Measurements from ENCODE around the gene HDAC11. TPM values are rescaled to one million over a fixed set of nuclear protein-coding genes. Genes with fewer than 3 reads are reported as not detected.

The HDAC11 gene
- total RNA-seq, 2 donors from 2014 or later, result 19.4 to 26.9 TPM

- no peak overlapping the region for H3K27ac ChIP-seq
- DNase-seq (ENCODE audit: low spot score), result no peak
- intact Hi-C loops (cut with DNase I), result no loop called here
- 70% methylated on average over 4 of the region's 4 CpGs for WGBS
- TF ChIP-seq POLR2AphosphoS5 (IDR thresholded peaks at IDR 0.05) (no peak), POLR2A (IDR thresholded peaks at IDR 0.05) (no peak), CTCF (IDR thresholded peaks at IDR 0.05) (no peak)
- H3K4me1 ChIP-seq (replicated peaks), result no peaks in the 10 kb centered on the region
- H3K27me3 ChIP-seq (replicated peaks; ENCODE audit: insufficient read depth), result no peaks in the 10 kb centered on the region
- H3K36me3 ChIP-seq, result no peaks in the 10 kb centered on the region
- no peaks in the 10 kb centered on the region for H3K9me3 ChIP-seq
- no peak overlapping the region for H3K4me3 ChIP-seq
These were observed 60.3 kb downstream of the HDAC11 start for GRCh38 chr3:13540297-13540995.

- H3K36me3 ChIP-seq, result no peaks in the 10 kb centered on the region
- intact Hi-C loops (cut with DNase I), result no loop called here
- H3K4me1 ChIP-seq (replicated peaks), result no peaks in the 10 kb centered on the region
- DNase-seq (ENCODE audit: low spot score), result no peak
- no peak overlapping the region for H3K4me3 ChIP-seq
- 60% methylated on average over 3 of the region's 3 CpGs for WGBS
- no peaks in the 10 kb centered on the region for H3K27me3 ChIP-seq (replicated peaks; ENCODE audit: insufficient read depth)
- no peaks in the 10 kb centered on the region for H3K9me3 ChIP-seq
- TF ChIP-seq POLR2A (IDR thresholded peaks at IDR 0.05) (no peak), POLR2AphosphoS5 (IDR thresholded peaks at IDR 0.05) (no peak), CTCF (IDR thresholded peaks at IDR 0.05) (no peak)
- no peak overlapping the region for H3K27ac ChIP-seq
These were observed 61.6 kb downstream of the HDAC11 start for GRCh38 chr3:13541691-13542090.

GRCh38 chr3:13542142-13542541, 62.0 kb downstream of the HDAC11 start:
- no peak for DNase-seq (ENCODE audit: low spot score)
- Histone ChIP-seq H3K27me3 (replicated peaks; ENCODE audit: insufficient read depth) (no peaks in the 10 kb centered on the region), H3K36me3 (no peaks in the 10 kb centered on the region), H3K4me1 (replicated peaks) (no peaks in the 10 kb centered on the region), H3K27ac (no peak overlapping the region), H3K4me3 (no peak overlapping the region), H3K9me3 (no peaks in the 10 kb centered on the region)
- no peak for TF ChIP-seq CTCF (IDR thresholded peaks at IDR 0.05)
- no peak for TF ChIP-seq POLR2A (IDR thresholded peaks at IDR 0.05)
- no peak for TF ChIP-seq POLR2AphosphoS5 (IDR thresholded peaks at IDR 0.05)
- intact Hi-C loops (cut with DNase I), result no loop called here
- 78% methylated on average over 3 of the region's 3 CpGs for WGBS

- WGBS, result 90% methylated on average over 5 of the region's 5 CpGs
- Histone ChIP-seq H3K27ac (no peak overlapping the region), H3K9me3 (no peaks in the 10 kb centered on the region), H3K4me3 (no peak overlapping the region), H3K36me3 (no peaks in the 10 kb centered on the region), H3K4me1 (replicated peaks) (no peaks in the 10 kb centered on the region), H3K27me3 (replicated peaks; ENCODE audit: insufficient read depth) (no peaks in the 10 kb centered on the region)
- TF ChIP-seq CTCF (IDR thresholded peaks at IDR 0.05) (no peak), POLR2A (IDR thresholded peaks at IDR 0.05) (no peak), POLR2AphosphoS5 (IDR thresholded peaks at IDR 0.05) (no peak)
- no peak for DNase-seq (ENCODE audit: low spot score)
- intact Hi-C loops (cut with DNase I), result no loop called here
These were observed 63.1 kb downstream of the HDAC11 start for GRCh38 chr3:13543253-13543652.

GRCh38 chr3:13544293-13544831, 64.3 kb downstream of the HDAC11 start:
- no peak for TF ChIP-seq POLR2AphosphoS5 (IDR thresholded peaks at IDR 0.05)
- no peaks in the 10 kb centered on the region for H3K4me1 ChIP-seq (replicated peaks)
- no peaks in the 10 kb centered on the region for H3K9me3 ChIP-seq
- DNase-seq (ENCODE audit: low spot score), result no peak
- H3K4me3 ChIP-seq, result no peak overlapping the region
- no peaks in the 10 kb centered on the region for H3K36me3 ChIP-seq
- intact Hi-C loops (cut with DNase I), result no loop called here
- H3K27ac ChIP-seq, result no peak overlapping the region
- no peaks in the 10 kb centered on the region for H3K27me3 ChIP-seq (replicated peaks; ENCODE audit: insufficient read depth)
- WGBS, result 59% methylated on average over 6 of the region's 6 CpGs

Measured in prostate gland (tissue), 2 donors.